K562 (cell line): Measurements from ENCODE around the gene LGALS3BP. TPM values are rescaled to one million over a fixed set of nuclear protein-coding genes. Genes with fewer than 3 reads are reported as not detected.

ENCODE experiments used
- ATAC-seq: fragments of 200-7000 bp; cut with Tn5 transposase; 3 replicates; pipeline ENCODE4 v1.9.1; 2020; ENCODE audit warnings: moderate library complexity
- BruUV-seq: library from RNA; stranded (reverse); fragments of 400-500 nt; replicated peaks from 2 replicates; lab custom pipeline; 2021; lab: Mats Ljungman, UMichigan
- CTCF ChIA-PET: fragments of 300-600 bp; formaldehyde crosslinking; extraction: SDS; loops from one replicate; lab custom pipeline; 2021; ENCODE audit warnings: low intra/inter-chr PET ratio; lab: Yijun Ruan, JAX
- POLR2A ChIA-PET: fragments of 300-600, 350-650 bp; sonication (Branson Sonifier 250); formaldehyde crosslinking; extraction: SDS; loops from one replicate; lab custom pipeline; 2021; ENCODE audit warnings: antibody characterized with exemption, inconsistent platforms; lab: Yijun Ruan, JAX
- DNase-seq, 4 experiments: peaks; one replicate each; pipeline versions ENCODE4 v3.0.0 to v3.0.0-alpha.2; 2011 to 2018; ENCODE audit warnings: low spot score in 3 of 4, mixed read lengths in 3 of 4; ENCODE audit errors: extremely low read depth in 1 of 4
- FAIRE-seq: peaks from 2 replicates; lab custom pipeline; 2011; peaks lifted over from hg19 to GRCh38; lab: Jason Lieb, UNC
- H2AFZ ChIP-seq: 2 replicates; pipeline ENCODE4 v1.6.0; 2011; ENCODE audit warnings: low read depth, low read length, control low read depth, inconsistent platforms
- H3K27ac ChIP-seq: fragments of 200-600 bp; 3 replicates; pipeline ENCODE4 v1.8.0; 2011; ENCODE audit warnings: low read depth, mild to moderate bottlenecking, control low read depth, inconsistent platforms, low read length, moderate library complexity, mixed read lengths; ENCODE audit errors: extremely low read depth
- H3K27me3 ChIP-seq, 2 experiments: fragments of 300-600 bp in 1 of 2; 2 replicates in 1 of 2; 3 replicates in 1 of 2; pipeline versions ENCODE4 v1.6.0 to v1.8.0; 2011; ENCODE audit warnings: inconsistent platforms in 2 of 2, low read length in 2 of 2, mild to moderate bottlenecking in 1 of 2, mixed read lengths in 1 of 2, moderate library complexity in 1 of 2; ENCODE audit not compliant: control insufficient read depth in 2 of 2, insufficient read depth in 2 of 2
- H3K36me3 ChIP-seq: fragments of 300-600 bp; 3 replicates; pipeline ENCODE4 v1.8.0; 2011; ENCODE audit warnings: mild to moderate bottlenecking, low read length, inconsistent platforms; ENCODE audit not compliant: control insufficient read depth, insufficient read depth
- H3K4me1 ChIP-seq, 2 experiments: fragments of 200-600 bp in 1 of 2; replicated peaks in 1 of 2; 2 replicates in 1 of 2; 3 replicates in 1 of 2; pipeline versions ENCODE4 v1.5.1 to v1.8.0; 2011; ENCODE audit warnings: inconsistent platforms in 2 of 2, low read length in 2 of 2, mild to moderate bottlenecking in 1 of 2, mixed read lengths in 1 of 2, moderate library complexity in 1 of 2; ENCODE audit not compliant: control insufficient read depth in 2 of 2, insufficient read depth in 2 of 2
- H3K4me2 ChIP-seq: 2 replicates; pipeline ENCODE4 v1.6.1; 2011; ENCODE audit warnings: low read length, control low read depth, inconsistent platforms, mixed read lengths; ENCODE audit not compliant: insufficient read depth
- H3K4me3 ChIP-seq: fragments of 200-600 bp; sonication (generic), shearing (Covaris generic); 2 replicates; pipeline ENCODE4 v1.5.1; 2016; ENCODE audit warnings: control low read depth, inconsistent platforms
- H3K79me2 ChIP-seq: fragments of 200-600 bp; 3 replicates; pipeline ENCODE4 v1.8.0; 2011; ENCODE audit warnings: low read length, inconsistent platforms; ENCODE audit not compliant: control insufficient read depth, insufficient read depth
- H3K9ac ChIP-seq, 2 experiments: 2 replicates each; pipeline versions ENCODE4 v1.6.0 to v1.6.1; 2011; ENCODE audit warnings: low read depth in 2 of 2, low read length in 2 of 2, control low read depth in 1 of 2, inconsistent platforms in 1 of 2, mild to moderate bottlenecking in 1 of 2, mixed read lengths in 1 of 2; ENCODE audit not compliant: insufficient read depth in 1 of 2
- H3K9me1 ChIP-seq: one replicate; pipeline ENCODE4 v1.6.0; 2011; ENCODE audit warnings: inconsistent platforms, mild to moderate bottlenecking, low read length, moderate library complexity; ENCODE audit not compliant: control insufficient read depth, insufficient read depth
- H3K9me3 ChIP-seq: replicated peaks from 2 replicates; pipeline ENCODE4 v1.5.1; 2011; ENCODE audit warnings: low read depth, low read length, inconsistent platforms; ENCODE audit not compliant: control insufficient read depth, insufficient read depth
- H4K20me1 ChIP-seq: replicated peaks from 2 replicates; pipeline ENCODE4 v1.6.1; 2011; ENCODE audit warnings: low read length, inconsistent platforms, mixed read lengths; ENCODE audit not compliant: control insufficient read depth, insufficient read depth
- CBFA2T3 ChIP-seq: fragments of 450-650 bp; IDR thresholded peaks from 2 replicates; pipeline ENCODE4 v1.6.1; 2017
- CBFB ChIP-seq: sonication (generic); formaldehyde crosslinking; IDR thresholded peaks from 2 replicates; pipeline ENCODE4 v1.4.0; 2020; ENCODE audit warnings: mild to moderate bottlenecking, missing genetic modification reagents
- DPF2 ChIP-seq: fragments of 450-650 bp; IDR thresholded peaks from 2 replicates; pipeline ENCODE4 v1.6.1; 2016
- E2F6 ChIP-seq, 2 experiments: IDR thresholded peaks; 2 replicates each; pipeline ENCODE4 v1.6.1; 2011; ENCODE audit warnings: borderline replicate concordance in 1 of 2, control low read depth in 1 of 2, low read depth in 1 of 2, low read length in 1 of 2, mild to moderate bottlenecking in 1 of 2, mixed read lengths in 1 of 2, moderate library complexity in 1 of 2; ENCODE audit not compliant: insufficient read depth in 1 of 2, insufficient read length in 1 of 2, poor library complexity in 1 of 2, severe bottlenecking in 1 of 2; ENCODE audit errors: extremely low read depth in 1 of 2
- PML ChIP-seq: IDR thresholded peaks from 2 replicates; pipeline ENCODE4 v1.6.1; 2012; ENCODE audit warnings: low read length, inconsistent platforms
- SIX5 ChIP-seq, 2 experiments: IDR thresholded peaks; 2 replicates each; pipeline ENCODE4 v1.6.1; 2011; ENCODE audit warnings: low read length in 2 of 2, borderline replicate concordance in 1 of 2, low read depth in 1 of 2, mild to moderate bottlenecking in 1 of 2, moderate library complexity in 1 of 2; ENCODE audit not compliant: insufficient read depth in 1 of 2
- TBP ChIP-seq: optimal IDR thresholded peaks from 2 replicates; pipeline ENCODE3; 2011; ENCODE audit warnings: low read depth, low read length, improper control_type of control experiment
- ZNF143 ChIP-seq: sonication (generic); formaldehyde crosslinking; IDR thresholded peaks from 2 replicates; pipeline ENCODE4 v1.9.0; 2022; ENCODE audit warnings: mild to moderate bottlenecking, missing genetic modification reagents
- WGBS: fragments of 100-300 bp; shearing (Covaris generic); methylation state at CpG from one replicate; pipeline ENCODE4 v1.1.6; 2016; ENCODE audit warnings: low coverage, mixed read lengths; ENCODE audit not compliant: insufficient coverage; ENCODE audit errors: missing lambda C conversion rate; 5-methylcytosine and 5-hydroxymethylcytosine counted together
- in situ Hi-C: fragments of 300-500 bp; cut with MboI; formaldehyde crosslinking; loops from 4 replicates; pipeline ENCODE4 v1.15.0; 2018; ENCODE audit warnings: inconsistent platforms, mixed read lengths
- intact Hi-C: fragments of 100-400 bp; cut with micrococcal nuclease; formaldehyde crosslinking; loops from 2 replicates; pipeline ENCODE4 v1.14.2; 2022
- polyA plus RNA-seq, 8 experiments: library from polyadenylated mRNA; depleted of rRNA in 4 of 8; stranded (reverse) in 5 of 8; unstranded in 3 of 8; fragments of >200 nt; fragmentation: Nextera tagmentation in 2 of 8; fragmentation: Illumina TruSeq in 1 of 8; extraction: Ambion mirVana in 2 of 8; extraction: Trizol in 1 of 8; gene quantifications; 2 replicates each; pipeline versions ENCODE4 v1.2.1 to v1.2.3, GENCODE V29; 2011 to 2014; ENCODE audit warnings: inconsistent platforms in 1 of 8, missing spikeins in 1 of 8
- total RNA-seq, 7 experiments: library from RNA; depleted of rRNA in 6 of 7; stranded (reverse); fragments of >200 nt in 6 of 7; fragmentation: Illumina TruSeq in 2 of 7; extraction: Trizol in 2 of 7; gene quantifications; 2 replicates each; pipeline versions ENCODE4 v1.2.1 to v1.2.3, GENCODE V29; 2011 to 2021; ENCODE audit warnings: low replicate concordance in 1 of 7

LGALS3BP gene
- total and polyA plus RNA-seq, 9 of the 15 experiments (the other 6 are each of a cell fraction or from before 2014, with no cell fraction given), result 0.39 to 5.3 (median 3.2) TPM

GRCh38 chr17:78924481-78925151 is 55.1 kb downstream of the LGALS3BP start:
- 42% methylated on average over 11 of the region's 64 CpGs for WGBS
- CTCF ChIA-PET, result no interaction called here
- no peak for TF ChIP-seq ZNF143 (CRISPR knock-in tag)
- TF ChIP-seq TBP, result no peak
- no peak for TF ChIP-seq DPF2
- no peak for TF ChIP-seq PML
- TF ChIP-seq CBFA2T3, result no peak
- no peak for TF ChIP-seq SIX5 (IDR thresholded peaks at IDR 0.05; ENCODE audit: borderline replicate concordance in 1 of 2, insufficient read depth in 1 of 2, low read depth in 1 of 2, low read length in 2 of 2)
- peak in 1 of 2 experiments; percentile 81 for TF ChIP-seq E2F6 (IDR thresholded peaks at IDR 0.05; ENCODE audit: borderline replicate concordance in 1 of 2, extremely low read depth in 1 of 2, insufficient read depth in 1 of 2, insufficient read length in 1 of 2, low read depth in 1 of 2, low read length in 1 of 2, poor library complexity in 1 of 2, severe bottlenecking in 1 of 2)
- no peak for TF ChIP-seq CBFB (CRISPR knock-in tag)
- POLR2A ChIA-PET, result no interaction called here
- DNase-seq (no peak), FAIRE-seq (no peak), ATAC-seq (no peak)
- no peaks in the 10 kb centered on the region for H3K36me3 ChIP-seq
- H2AFZ ChIP-seq, result no peak overlapping the region
- no peaks in the 10 kb centered on the region for H3K9me3 ChIP-seq
- H3K9me1 ChIP-seq, result no peaks in the 10 kb centered on the region
- no TSS peak for BruUV-seq
- H3K79me2 ChIP-seq, result no peaks in the 10 kb centered on the region
- intact Hi-C loops, result no loop called here
- no peak overlapping the region for H3K27ac ChIP-seq
- no peak overlapping the region for H3K4me3 ChIP-seq
- H3K9ac ChIP-seq, result no peak overlapping the region; a peak in 1 of 4 replicates
- H3K27me3 ChIP-seq, result peaks cover 46 to 74% of the 10 kb centered on the region in 2 experiments; a peak in 4 of 5 replicates
- no peak overlapping the region for H3K4me2 ChIP-seq
- peaks cover 19% of the 10 kb centered on the region for H4K20me1 ChIP-seq
- peaks cover 0 to 13% of the 10 kb centered on the region in 2 experiments; a peak in 2 of 5 replicates for H3K4me1 ChIP-seq
- in situ Hi-C loops, result no loop called here
